HG02571 (cell line): ENCODE measurements around the gene CNRIP1.
A peak's percentile ranks its signal among the peaks of the same experiment; 100 is the strongest.

Experiments used
- ATAC-seq: cut with Tn5 transposase; IDR thresholded peaks from one replicate; pipeline ENCODE4 v1.9.1; 2021; ENCODE audit warnings: mild to moderate bottlenecking, moderate library complexity; ENCODE audit not compliant: unreplicated experiment

Gene CNRIP1

DNA sequence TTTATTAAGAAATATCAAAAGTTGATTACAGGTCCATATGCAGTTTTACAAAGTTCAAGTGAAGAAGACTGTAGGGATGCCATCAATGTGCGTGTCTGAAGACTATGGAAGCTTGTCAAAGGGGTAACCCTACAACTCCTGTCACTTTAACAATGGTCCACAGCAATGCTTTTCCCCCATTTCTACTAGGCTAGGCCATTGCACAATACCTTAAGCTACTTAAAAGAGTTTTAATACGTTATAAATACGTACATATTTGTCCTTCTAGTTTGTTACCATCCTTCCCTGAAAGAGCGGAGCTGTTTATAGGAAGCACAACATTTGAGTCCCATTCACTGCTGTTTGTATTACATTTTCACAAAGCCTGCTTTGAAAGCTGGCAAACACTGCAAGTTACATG, 26.7 kb downstream of the CNRIP1 start:
- ATAC-seq: no peak

DNA sequence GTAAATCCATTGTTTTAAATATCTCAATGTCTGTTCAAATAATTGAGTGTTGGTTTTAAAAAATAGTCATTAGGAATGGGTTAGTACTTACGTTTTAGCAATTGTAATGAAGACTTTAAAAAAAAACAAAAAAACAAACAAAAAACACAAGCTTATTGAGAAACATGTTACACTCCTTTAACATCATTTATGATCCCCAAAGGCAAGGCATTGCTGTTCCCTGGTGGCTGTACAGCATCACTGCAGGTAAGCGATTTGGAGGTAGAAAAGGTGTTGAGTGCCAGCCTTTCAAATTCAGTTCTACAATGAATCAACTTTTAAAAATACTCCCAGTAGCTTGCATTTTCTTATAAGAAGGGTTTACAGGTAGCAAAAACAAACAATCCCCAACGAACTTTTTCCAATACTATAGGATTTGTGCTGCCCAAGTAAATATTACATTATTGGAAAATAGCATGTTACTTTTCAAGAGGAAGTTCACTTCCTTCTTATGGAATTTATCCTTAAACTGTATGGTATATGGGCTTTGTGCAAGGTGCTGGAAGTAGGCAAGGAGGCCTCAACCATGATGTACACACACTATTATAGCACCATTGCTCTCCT, 27.5 kb downstream of the CNRIP1 start:
- no peak for ATAC-seq

DNA sequence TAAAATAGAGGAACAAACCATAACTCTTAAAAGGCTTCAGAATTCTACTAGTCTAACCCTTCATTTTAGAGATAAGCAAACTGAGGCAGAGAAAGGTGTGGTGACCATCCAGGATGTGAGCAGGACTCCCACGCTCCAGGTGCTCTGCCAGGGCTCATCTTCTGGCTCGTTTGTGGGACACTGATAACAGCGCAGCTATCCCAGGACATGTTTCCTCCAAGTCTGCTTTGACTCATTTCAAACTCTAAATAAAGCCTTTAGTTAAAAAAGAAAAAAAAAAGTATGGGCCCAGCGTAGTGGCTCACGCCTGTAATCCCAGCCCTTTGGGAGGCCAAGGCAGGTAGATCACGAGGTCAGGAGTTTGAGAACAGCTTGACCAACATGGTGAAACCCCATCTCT, 28.4 kb downstream of the CNRIP1 start:
- no peak for ATAC-seq

- ATAC-seq: no peak
Measured at GRCh38 chr2:68290901-68291300, 28.8 kb downstream of the CNRIP1 start.

GRCh38 chr2:68287580-68288441, 31.9 kb downstream of the CNRIP1 start:
- ATAC-seq: no peak

- no peak for ATAC-seq
Measured at GRCh38 chr2:68284896-68285295, 34.9 kb downstream of the CNRIP1 start.

DNA sequence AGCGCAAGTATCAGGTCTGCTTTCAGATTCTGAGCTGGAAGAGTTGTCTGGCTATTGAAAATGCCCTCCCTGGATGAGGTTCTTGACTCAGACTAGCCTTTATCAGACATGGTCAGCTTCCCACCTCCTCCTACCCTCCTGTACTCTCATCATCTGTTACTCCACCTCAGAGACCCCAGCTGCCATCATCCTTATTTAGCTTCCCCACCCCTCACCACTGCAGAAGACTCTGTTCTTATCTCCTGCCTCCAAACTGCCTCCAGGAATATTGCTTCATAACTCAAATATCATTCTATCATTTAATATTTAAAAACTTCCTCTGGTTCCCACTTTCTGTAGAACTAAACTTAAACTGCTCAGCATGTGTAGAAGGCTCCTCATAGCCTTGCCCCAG, 36.3 kb downstream of the CNRIP1 start:
- no peak for ATAC-seq

- ATAC-seq: no peak
Measured at GRCh38 chr2:68282811-68283418, 36.8 kb downstream of the CNRIP1 start.

GRCh38 chr2:68280796-68281195, 39.0 kb downstream of the CNRIP1 start:
- ATAC-seq: no peak

GRCh38 chr2:68280348-68280747, 39.4 kb downstream of the CNRIP1 start:
- ATAC-seq: no peak

DNA sequence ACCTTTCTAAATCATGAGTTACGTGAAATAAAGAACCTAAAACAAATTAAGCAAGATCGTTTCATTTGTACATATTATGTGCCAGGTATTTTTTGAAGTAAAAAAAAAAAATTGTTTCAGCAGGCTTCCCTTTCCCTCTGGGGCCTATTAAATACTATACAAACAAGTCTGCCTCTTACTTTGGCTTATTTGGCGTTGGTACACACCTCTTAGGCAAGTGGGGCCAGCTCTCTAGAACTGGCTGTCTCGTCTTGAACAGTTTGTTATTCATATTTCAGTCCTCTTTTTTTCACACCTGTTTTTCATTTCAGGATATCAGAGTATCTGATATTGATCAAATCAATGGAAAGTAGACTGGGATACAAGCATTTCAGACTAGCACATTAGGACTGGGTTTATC, 40.1 kb downstream of the CNRIP1 start:
- no peak for ATAC-seq

DNA sequence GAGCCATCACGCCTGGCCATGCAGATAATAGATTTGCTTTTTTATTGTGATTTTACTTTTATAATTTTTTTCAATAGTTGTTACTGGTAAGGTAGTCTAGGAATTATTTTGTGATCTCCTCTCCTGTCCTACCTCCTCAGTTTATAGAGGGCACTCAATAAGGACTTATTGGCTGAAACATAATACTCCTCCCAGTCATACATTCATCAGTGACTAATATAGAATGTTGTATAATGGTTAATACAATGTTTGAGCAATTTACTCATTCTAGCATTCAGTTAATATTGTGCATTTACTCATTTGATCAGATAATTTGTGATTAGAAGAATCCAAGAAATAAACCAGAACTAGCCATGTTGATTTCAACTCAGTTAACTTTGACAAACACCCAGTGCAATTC, 41.6 kb downstream of the CNRIP1 start:
- no peak for ATAC-seq

DNA sequence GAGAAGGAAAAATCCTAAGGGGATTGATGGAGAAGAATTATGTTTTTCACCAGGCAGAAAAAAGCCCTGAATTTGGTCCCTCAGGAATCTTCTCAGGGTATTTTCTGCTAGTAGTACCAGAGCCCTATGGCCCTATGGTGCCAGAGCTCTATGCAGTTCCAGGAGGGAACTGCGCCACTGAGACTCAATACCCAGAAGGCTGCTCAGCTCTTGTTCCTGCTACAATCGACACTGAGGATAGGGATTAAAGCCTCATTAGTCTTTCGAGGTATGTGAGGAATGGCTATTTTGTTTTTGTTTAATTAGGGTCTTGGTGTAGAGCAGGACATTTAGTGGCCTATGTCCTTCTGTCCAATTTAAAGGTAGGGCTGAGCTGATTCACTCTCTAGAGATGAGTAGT, 45.7 kb downstream of the CNRIP1 start:
- ATAC-seq: no peak

DNA sequence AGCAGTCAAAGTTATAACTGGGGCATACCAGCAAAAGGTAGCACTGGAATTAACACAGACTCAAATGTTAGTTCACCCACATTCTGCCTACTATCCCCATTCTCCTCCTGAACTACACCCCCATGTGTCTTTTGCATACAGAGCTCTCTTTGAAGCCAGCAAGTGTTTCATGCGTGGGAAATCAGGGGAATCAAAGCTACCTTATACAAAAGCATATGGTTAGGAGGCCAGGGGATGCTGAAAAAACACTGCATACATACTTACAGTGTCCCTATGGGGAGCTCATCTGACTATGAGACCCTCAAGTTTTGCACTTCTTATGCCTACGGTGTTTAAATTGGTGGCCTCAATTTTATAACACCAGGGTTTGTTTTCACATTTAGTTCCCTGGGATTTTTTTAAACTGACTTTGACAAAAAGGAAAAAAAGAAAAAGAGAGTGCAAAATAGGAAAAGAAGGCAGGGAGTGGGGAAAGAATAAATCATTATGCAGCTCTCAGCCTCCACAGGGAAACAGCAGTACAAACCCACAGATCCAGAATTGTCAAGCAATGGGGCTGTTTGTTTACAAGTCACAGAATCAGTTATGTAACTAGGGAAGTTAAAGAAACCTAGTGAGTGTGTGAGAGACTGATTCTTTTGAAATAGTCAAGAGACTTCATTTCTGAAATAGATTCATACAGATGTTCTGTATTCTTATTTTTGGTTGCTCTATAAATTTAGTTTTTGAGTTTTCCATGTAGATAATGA, 47.3 kb downstream of the CNRIP1 start:
- no peak for ATAC-seq

DNA sequence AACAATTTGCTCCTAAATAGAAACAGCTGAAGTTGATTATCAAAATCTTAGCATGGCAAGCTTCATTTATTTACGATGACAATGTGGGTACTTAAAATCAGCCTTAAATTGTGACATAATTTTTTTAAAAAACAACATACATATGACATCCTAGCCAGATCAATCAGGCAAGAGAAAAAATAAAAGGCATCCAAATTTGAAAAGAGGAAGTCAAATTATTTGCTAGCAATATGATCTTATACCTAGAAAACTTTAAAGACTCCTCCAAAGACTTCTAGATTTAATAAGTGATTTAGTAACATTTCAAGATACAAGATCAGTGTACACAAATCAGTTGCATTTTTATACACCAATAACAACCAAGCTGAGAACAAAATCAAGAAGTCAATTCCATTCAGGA, 53.1 kb downstream of the CNRIP1 start:
- ATAC-seq: no peak

GRCh38 chr2:68263632-68264031, 56.1 kb downstream of the CNRIP1 start:
- ATAC-seq: no peak

GRCh38 chr2:68258851-68259250, 60.9 kb downstream of the CNRIP1 start:
- ATAC-seq: no peak

- no peak for ATAC-seq
Measured at GRCh38 chr2:68256093-68256450, 63.7 kb downstream of the CNRIP1 start.

DNA sequence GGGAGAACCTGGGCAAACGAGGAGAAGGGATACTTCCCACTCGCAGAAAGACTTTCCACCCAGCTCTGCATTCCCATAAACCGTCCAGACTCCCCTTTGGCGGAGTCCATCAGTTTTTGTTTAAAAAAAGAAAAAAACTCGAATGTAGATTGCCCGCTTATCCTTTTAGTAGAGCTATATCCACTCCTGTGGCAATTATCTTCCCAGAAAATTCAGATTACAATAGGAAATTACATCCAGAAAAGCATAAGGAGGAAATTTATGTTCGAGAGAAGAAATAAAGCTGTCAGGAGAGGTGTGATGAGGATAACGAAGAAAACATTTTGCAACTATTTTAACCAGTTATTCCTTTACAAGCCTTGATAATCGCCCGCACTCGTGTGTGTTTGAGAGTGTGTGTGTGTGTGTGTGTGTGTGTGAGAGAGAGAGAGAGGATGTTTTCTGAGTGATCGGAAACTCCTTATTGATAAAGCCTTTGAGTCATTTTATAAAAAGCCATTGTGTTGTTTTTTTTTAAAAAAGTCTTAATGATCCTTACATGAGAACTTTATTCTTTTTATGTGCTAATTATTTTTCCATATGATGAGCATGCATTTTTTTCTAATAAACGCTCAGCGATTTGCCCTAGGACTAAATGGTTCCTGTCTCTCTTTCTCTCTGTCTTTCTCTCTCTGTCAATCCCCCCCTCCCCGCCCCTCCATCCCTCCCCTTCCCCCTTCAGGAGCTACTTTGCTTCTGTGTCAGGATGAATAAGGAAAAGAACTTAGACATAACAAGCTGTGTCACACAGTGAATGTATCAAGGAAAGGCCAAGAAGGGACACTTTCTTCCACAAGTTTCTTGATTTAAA, 66.3 kb downstream of the CNRIP1 start:
- ATAC-seq: no peak

GRCh38 chr2:68252400-68253218, 67.1 kb downstream of the CNRIP1 start, which contains the start of gene PPP3R1:
PPP3R1 (minus strand) TSS chr2:68252532; CDS start chr2:68252127, 405 bp downstream.
- peak; percentile 80 for ATAC-seq
